ENCODE data around the gene AGBL1.

The AGBL1 gene

DNA sequence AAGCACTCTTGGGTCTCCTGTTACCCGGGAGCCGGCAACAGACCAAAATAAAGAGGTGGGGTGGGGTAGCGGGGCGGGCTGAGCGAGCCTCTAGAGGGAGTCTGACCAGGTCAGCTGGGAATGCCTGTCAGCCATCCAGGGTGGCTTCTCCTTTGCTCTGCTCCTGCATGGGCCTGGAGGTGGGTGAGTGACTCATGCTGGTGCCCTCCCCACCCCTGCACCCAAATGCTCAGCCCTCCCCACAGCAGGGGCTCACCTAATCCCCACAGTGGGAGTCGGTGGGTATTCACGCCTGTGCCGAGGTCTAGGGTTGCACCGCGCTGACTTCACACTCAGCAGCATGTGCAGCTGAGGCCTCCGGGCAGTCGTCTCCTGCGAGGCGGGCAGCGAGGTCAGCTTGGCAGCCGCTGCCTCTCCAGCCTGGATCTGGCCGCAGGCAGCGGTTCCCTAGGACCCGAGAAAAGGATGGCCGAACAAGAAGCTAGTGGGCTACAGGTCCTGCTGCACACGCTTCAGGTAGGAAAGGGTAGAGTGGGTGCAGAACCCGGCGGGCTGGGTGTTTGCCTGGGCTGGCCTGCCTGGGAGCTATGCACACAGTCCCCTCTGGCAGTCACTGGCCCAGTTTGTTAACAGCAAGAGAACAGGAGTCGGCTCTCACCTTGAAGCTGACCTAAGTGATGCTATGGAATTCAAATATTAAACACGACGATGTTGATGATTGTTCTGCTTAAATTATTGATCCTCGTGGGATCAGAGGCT lies at the start of gene AGBL1:
TSS of gene AGBL1 (plus strand) at position 364 of the 759 bp plus-strand sequence.
- no peak for DNase-seq

DNA sequence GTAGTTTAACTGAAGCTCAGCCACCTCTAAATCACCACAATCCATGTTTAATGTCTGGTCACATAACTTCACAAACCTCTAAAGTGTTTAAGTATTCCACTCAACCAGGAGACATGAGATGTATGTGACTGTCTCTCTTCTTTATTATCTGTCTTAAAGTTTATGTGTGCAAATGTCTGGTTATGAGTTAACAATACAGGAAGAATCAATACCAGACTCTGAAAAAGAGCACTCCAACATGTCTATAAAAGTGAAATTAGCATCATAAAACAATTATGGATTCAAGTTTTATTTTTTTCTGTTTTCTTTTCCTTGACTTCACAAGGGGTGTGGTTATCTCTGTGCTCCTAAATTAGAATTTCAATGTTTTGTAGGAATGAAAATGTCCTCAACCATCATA lies 44.8 kb upstream of the AGBL1 start:
- no peak for DNase-seq

DNA sequence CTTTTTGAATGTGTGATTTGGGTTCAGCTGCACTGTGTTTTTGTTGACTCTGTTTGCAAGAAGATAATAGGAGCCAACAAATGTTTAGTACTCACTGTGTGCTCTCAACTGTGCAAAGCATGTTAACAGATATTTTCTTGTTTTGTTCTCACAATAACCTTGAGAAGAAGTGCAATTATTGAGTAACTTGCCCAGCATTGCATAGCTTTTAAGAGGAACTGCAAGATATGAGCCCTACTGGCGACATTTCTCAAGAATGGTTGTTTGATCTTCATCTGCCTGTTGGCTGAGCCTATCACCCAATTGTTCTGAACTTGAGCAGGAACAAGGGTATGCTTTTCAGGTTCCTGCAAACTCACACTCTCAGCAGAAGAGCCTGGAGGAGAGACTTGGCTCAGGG lies 43.4 kb upstream of the AGBL1 start:
- no peak for DNase-seq

DNA sequence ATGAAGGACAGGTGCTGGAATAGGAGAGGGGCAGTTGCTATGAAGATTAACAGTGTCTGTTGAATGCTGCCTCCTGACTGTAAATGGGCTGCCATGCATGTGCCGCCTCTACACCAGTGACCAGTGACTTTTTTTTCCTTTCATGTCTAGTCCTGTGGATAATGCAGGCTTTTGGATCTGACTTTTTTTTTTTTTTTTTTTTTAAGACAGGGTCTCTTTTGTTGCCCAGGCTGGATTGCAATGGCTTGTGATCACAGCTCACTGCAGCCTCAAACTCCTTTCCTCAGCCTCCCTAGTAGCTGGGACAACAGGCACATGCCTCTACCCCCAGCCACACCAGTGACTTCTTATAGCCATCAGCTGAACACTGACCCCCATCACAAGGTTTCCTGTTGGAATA lies 41.2 kb upstream of the AGBL1 start:
- DNase-seq = no peak

- no peak for DNase-seq
Measured at GRCh38 chr15:86040356-86041033, 39.2 kb upstream of the AGBL1 start.

GRCh38 chr15:86041399-86041798 lies 38.3 kb upstream of the AGBL1 start:
- no peak for DNase-seq

GRCh38 chr15:86042226-86042625 lies 37.4 kb upstream of the AGBL1 start:
- DNase-seq = no peak

- no peak for DNase-seq
Measured at GRCh38 chr15:86044981-86045380, 34.7 kb upstream of the AGBL1 start.

GRCh38 chr15:86054338-86054737 lies 25.3 kb upstream of the AGBL1 start:
- no peak for DNase-seq

DNA sequence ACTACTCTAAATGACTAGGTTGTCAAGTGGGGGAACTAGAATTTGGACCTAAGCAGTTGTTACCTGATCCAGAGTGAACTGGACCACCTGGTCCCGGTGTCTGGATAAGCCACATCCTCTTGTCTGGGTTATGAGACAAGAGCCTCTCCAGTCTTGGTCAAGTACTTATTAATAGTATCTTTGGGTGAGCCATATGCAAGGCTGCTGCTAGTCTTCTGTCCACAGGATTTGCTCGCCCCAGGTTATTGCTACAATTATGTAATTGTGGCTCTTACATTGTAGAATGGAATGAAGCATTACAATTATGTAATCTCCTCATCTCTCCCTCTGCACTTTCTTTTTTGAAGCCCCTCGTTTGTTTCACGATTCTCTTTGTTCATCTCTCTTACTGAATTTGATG lies 24.0 kb upstream of the AGBL1 start:
- DNase-seq = no peak

DNA sequence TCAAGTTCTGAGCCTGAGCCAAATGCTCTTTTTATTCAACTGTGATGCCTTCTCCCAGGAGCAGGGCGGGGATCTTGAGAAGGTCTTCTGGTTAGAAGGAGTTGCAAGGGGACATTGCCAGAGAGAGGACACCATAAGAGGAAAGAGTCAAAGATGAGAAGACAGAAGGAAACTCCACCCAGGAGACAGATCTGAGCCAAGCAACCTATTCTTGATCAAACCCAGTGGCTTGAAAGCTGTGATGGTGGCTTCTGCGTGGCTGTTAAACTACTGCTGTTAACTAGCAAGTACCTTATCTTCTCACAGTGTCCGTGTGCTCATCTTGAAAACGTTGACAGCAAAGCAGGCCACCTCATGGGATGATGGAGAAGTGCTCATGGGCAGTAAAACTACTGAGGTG lies 19.8 kb upstream of the AGBL1 start:
- DNase-seq = no peak

DNA sequence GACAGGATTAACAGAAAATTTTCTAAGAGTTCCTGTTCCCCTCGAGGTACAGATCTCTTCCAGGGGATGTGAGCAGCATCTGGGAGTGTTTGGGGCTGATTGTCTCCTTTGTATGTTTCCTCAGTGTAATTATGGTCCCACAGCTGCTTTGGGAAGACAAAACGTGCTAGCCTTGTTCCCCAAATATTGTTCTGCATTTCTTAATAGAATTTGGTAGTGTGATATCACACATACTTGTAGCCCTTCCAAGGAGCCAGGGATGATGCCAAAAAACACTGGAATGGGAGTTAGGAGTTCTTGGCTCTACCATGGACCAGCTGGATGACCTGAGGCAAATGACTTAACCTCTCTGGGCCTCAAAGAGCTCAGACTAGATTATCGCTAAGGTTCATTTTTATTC lies 19.0 kb upstream of the AGBL1 start:
- no peak for DNase-seq

DNA sequence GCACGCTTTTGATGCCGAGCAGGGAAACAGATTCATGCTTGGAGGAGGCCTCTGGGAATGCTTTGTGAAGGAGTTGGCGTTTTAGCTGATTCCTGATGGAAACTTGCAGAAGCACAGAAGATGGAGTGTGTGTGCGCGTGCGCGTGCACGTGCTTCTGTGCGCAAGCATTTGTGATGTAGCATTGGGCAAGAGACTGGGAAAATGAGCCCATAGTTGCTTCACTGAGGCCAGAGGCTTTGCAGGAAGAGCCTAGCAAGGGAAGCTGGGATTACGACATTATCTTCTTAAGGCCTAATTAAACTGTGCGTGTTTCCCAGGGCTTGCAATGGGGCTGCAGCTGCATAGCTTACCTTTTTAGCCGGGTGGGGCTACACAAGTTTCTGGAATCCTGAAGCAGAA lies 18.1 kb upstream of the AGBL1 start:
- DNase-seq = no peak

DNA sequence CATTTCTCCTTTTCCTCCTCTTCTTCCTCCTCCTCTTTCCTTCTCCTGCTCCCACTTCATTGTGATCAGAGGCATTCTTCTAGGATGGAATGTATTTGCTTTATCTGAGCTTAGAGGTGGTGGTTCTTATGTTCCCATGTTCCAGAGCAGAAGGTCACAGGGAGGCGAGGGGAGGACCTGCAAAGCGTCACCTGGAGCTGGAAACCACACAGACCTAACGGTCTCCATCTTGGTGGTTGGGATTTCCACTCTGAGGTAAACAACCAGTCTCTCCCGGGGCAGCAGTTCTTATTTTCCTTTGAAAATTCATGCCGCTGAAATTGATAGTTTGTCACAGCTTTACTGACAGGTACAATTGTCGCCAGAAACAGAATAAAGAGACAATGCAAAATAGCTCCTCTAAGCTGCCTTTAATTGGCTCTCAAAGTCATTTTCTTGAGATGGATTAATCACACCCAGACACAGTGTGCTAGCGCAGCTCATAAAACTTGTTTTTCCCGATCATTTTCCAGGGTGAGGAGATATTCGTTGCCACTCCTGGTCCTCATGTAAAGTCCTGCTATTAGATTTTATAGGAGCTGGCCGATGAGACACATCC lies 16.9 kb upstream of the AGBL1 start:
- DNase-seq = no peak

DNA sequence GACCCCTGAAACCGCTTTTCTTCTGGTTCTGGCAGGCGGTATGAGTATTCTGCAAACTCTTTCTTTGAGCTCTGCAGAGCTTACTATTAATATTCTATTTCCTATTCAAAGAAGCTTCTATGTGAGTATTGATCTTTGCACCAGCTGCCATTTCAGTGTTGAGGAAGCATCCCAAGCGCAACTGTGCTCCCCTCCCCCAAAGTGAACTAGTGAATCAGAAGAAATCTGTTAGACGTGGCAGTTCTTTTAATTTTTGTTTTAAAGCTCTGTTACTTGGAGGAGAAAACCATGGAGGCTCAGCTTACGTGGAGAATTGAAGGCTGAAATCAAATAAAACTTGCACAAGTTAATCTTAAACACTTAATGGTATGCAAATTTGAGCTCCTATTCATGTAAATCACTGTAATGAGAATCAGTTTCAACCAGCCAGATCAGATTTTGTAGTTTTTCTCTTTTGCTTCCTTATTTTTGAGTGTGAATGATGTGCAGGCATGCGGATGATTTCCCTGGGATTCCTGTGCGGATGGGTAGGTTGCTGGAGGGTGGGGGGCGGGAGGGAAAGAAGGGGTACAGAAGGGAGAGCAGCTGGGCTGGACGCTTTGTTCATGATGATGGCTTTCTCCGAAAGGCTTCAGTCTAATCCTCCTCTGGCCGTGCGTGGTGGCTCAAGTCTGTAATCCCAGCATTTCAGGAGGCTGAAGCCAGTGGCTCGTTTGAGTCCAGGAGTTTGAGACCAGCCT lies 16.1 kb upstream of the AGBL1 start:
- DNase-seq = no peak

DNA sequence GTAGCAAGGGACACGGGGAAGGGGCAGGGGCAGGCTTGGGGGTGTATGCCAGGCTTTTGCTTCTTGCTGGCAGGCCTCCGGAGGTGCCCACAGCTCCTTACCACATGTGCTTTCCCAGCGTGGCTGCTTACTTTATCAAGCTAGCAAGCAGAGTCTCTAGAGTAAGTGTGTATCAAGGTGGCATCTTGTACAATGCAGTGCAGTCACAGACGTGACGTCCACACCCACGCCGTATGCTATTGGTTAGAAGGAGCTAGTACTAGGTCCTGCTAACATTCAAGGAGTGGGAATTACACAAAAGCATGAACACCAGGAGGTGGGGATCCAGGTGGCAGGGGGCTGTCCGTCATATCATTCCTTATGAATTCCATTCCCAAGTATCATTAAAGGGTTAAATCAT lies 15.3 kb upstream of the AGBL1 start:
- DNase-seq = no peak

DNA sequence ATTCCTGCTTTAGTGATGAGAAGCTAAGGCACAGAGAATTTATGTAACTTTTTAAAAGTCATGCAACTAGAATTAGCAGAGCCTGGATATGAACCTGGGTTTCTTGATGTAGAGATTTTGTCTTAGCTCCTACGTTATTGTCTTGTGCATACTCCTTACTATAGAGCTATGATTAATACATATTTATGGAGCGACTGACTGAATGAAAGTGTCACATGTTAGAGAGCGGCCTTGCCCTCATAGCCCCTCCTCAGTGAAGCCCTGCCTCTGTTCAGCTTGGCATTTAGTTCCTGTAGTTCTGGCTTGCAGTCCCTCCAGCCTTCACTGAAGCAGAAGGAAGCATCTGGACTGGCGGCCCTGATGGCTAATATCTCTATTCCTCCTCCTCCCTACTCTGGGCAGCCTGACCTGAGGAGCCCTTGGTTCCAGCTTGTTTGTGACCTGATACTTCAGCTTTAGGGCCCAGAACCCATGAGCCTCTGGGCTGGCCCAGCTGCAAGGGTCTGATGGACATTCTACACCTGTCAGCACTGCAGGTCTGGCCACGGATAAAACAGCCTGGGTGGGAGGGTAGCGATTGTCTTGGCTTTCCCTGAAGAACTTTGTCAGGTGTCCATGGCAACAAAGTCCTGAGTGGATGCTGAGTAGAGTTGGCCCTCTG lies 13.4 kb upstream of the AGBL1 start:
- DNase-seq = no peak

- no peak for DNase-seq
Measured at GRCh38 chr15:86073281-86073680, 6.4 kb upstream of the AGBL1 start.

DNA sequence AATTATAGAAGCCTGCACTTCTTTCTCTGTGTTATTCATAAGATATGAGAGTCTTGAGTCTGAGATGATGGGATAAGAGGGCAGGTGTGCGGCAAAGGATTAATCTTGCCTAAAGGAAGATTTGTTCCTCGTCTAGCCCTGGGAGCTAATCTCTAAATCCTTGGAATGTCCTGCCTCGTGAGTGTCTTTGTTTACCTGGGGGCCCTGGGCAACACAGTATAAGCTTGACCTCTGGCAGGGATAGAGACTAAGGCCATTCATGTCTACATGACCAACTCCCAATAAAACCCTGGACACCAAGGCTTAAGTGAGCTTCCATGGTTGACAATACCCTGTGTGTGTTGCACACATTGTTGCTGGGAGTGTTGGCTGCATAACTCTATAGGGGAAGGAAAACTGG lies 3.2 kb upstream of the AGBL1 start:
- no peak for DNase-seq

- no peak for DNase-seq
Measured at GRCh38 chr15:86077070-86077469, 2.6 kb upstream of the AGBL1 start.

DNA sequence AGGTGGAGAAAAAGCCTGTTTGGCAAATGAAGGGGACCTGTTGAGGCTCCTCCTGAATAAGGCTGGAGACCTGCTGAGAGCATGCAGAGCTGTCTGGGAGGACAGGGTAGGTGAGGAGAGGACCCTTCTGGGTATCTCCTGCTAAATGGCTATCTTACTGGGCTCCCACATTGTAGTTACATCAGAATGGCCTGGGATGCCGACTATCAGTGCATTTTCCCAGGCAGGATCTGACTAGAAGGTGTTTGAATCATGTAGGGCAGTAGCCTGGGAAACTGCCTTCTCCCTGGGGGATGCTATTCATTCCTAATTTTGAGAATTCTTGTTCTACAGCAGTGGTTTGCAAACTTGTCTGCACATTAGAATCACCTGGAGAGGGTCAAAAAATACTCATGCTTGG lies 631 bp downstream of the AGBL1 start:
- DNase-seq = no peak

DNA sequence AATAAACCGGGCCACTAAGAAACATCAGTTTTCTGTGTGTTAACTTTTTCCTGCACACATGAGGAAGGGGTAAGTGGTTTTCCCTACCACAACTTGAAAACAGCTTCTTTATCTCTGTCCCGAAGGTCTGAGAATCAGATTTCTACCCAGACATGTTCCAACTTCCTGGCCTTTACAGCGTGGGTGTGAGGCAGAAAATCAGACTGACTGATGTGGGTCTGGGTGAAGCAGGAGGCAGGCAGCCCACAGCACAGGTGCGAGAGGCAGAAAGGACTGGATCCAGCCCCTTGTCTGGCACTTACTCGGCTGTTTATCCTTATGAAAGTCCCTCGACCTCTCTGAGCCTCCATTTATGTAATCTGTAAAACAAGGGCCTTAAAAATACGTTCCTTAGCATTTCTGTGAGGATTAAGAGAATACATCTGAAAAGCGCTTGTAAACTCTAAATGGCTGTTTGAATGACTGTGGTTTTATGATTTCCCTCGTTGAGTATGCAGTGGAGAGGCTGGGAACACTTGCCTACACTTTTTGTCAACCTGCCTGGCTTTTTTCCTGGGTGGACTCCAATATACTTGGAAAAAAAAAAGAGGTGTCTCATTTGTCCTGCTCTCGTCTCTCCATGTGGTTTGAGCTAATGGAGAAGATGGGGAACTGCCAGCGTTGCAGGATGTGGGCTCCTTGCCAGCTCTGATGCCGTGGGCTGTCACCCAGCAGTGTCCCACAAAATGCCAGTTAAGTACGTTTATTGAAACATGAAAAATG lies 3.1 kb downstream of the AGBL1 start:
- no peak for DNase-seq
